ENCODE data around the gene SLC39A10.

SLC39A10 gene

GRCh38 chr2:195716466-195716865 lies 59.4 kb downstream of the SLC39A10 start:
- DNase-seq (ENCODE audit: low spot score): no peak
- Histone ChIP-seq H4K91ac (ENCODE audit: low read depth, low read length, poor library complexity) (no peak overlapping the region), H3K4me1 (ENCODE audit: control insufficient read depth in 2 of 2, insufficient read depth in 1 of 2, low read depth in 1 of 2, low read length in 2 of 2) (no peaks in the 10 kb centered on the region), H2AFZ (ENCODE audit: low read length) (no peak overlapping the region), H4K8ac (ENCODE audit: low read depth, low read length) (no peak overlapping the region), H2BK5ac (ENCODE audit: low read length) (no peak overlapping the region), H3K23ac (ENCODE audit: low read depth, low read length, poor library complexity) (no peak overlapping the region), H2AK5ac (ENCODE audit: low read depth, low read length) (no peak overlapping the region), H3K18ac (ENCODE audit: low read length) (no peak overlapping the region), H3K9ac (ENCODE audit: low read depth, low read length, poor library complexity) (no peak overlapping the region), H3K36me3 (replicated peaks in 1 of 2; ENCODE audit: control insufficient read depth in 2 of 2, insufficient read depth in 2 of 2, low read length in 2 of 2) (peaks cover 11 to 80% of the 10 kb centered on the region in 2 donors), H3K4ac (ENCODE audit: low read length) (no peak overlapping the region), H3K9me3 (replicated peaks in 1 of 2; ENCODE audit: control insufficient read depth in 2 of 2, insufficient read depth in 1 of 2, low read depth in 1 of 2, low read length in 2 of 2) (peaks cover 0 to 9% of the 10 kb centered on the region in 2 donors), H3K4me2 (ENCODE audit: insufficient read depth, low read length, poor library complexity, severe bottlenecking) (no peak overlapping the region), H3K27me3 (ENCODE audit: control insufficient read depth in 3 of 3, insufficient read depth in 3 of 3, low read depth in 1 of 3, low read length in 3 of 3) (no peaks in the 10 kb centered on the region), H3K27ac (replicated peaks; ENCODE audit: low read length) (no peak overlapping the region), H2BK12ac (ENCODE audit: low read length) (no peak overlapping the region), H3K14ac (ENCODE audit: low read length) (no peak overlapping the region), H2BK15ac (ENCODE audit: low read length) (no peak overlapping the region), H3K4me3 (ENCODE audit: low read length in 2 of 2) (no peak overlapping the region), H3K79me1 (ENCODE audit: low read depth, low read length) (no peaks in the 10 kb centered on the region), H2BK120ac (ENCODE audit: low read depth, low read length) (no peak overlapping the region)
- no CpG with 5 or more reads among the region's 4 CpGs for WGBS, 2 donors (ENCODE audit: extremely low coverage in 2 of 2, insufficient read length in 2 of 2, insufficient replicate concordance in 1 of 2)

GRCh38 chr2:195721042-195721441 lies 64.0 kb downstream of the SLC39A10 start:
- H2BK5ac ChIP-seq (ENCODE audit: low read length): no peak overlapping the region
- no peak overlapping the region for H3K4me2 ChIP-seq (ENCODE audit: insufficient read depth, low read length, poor library complexity, severe bottlenecking)
- no peak overlapping the region for H4K8ac ChIP-seq (ENCODE audit: low read depth, low read length)
- no peaks in the 10 kb centered on the region for H3K9me3 ChIP-seq (replicated peaks in 1 of 2; ENCODE audit: control insufficient read depth in 2 of 2, insufficient read depth in 1 of 2, low read depth in 1 of 2, low read length in 2 of 2)
- H3K23ac ChIP-seq (ENCODE audit: low read depth, low read length, poor library complexity): no peak overlapping the region
- H2AK5ac ChIP-seq (ENCODE audit: low read depth, low read length): no peak overlapping the region
- no peak overlapping the region for H2BK120ac ChIP-seq (ENCODE audit: low read depth, low read length)
- H2BK12ac ChIP-seq (ENCODE audit: low read length): no peak overlapping the region
- no peak overlapping the region for H2AFZ ChIP-seq (ENCODE audit: low read length)
- no peaks in the 10 kb centered on the region for H3K4me1 ChIP-seq (ENCODE audit: control insufficient read depth in 2 of 2, insufficient read depth in 1 of 2, low read depth in 1 of 2, low read length in 2 of 2)
- no peak overlapping the region for H3K18ac ChIP-seq (ENCODE audit: low read length)
- no CpG with 5 or more reads among the region's 2 CpGs for WGBS, 2 donors (ENCODE audit: extremely low coverage in 2 of 2, insufficient read length in 2 of 2, insufficient replicate concordance in 1 of 2)
- no peak overlapping the region for H3K27ac ChIP-seq (replicated peaks; ENCODE audit: low read length)
- no peak overlapping the region for H2BK15ac ChIP-seq (ENCODE audit: low read length)
- H3K4me3 ChIP-seq (ENCODE audit: low read length in 2 of 2): no peak overlapping the region
- no peaks in the 10 kb centered on the region for H3K27me3 ChIP-seq (ENCODE audit: control insufficient read depth in 3 of 3, insufficient read depth in 3 of 3, low read depth in 1 of 3, low read length in 3 of 3)
- no peak overlapping the region for H4K91ac ChIP-seq (ENCODE audit: low read depth, low read length, poor library complexity)
- H3K79me1 ChIP-seq (ENCODE audit: low read depth, low read length): no peaks in the 10 kb centered on the region
- no peak overlapping the region for H3K4ac ChIP-seq (ENCODE audit: low read length)
- H3K36me3 ChIP-seq (replicated peaks in 1 of 2; ENCODE audit: control insufficient read depth in 2 of 2, insufficient read depth in 2 of 2, low read length in 2 of 2): peaks cover 8 to 88% of the 10 kb centered on the region in 2 donors
- no peak overlapping the region for H3K14ac ChIP-seq (ENCODE audit: low read length)
- no peak overlapping the region for H3K9ac ChIP-seq (ENCODE audit: low read depth, low read length, poor library complexity)
- no peak for DNase-seq (ENCODE audit: low spot score)

GRCh38 chr2:195722075-195722474 lies 65.0 kb downstream of the SLC39A10 start:
- H3K9me3 ChIP-seq (replicated peaks in 1 of 2; ENCODE audit: control insufficient read depth in 2 of 2, insufficient read depth in 1 of 2, low read depth in 1 of 2, low read length in 2 of 2): no peaks in the 10 kb centered on the region
- no peak overlapping the region for H2AK5ac ChIP-seq (ENCODE audit: low read depth, low read length)
- H3K27me3 ChIP-seq (ENCODE audit: control insufficient read depth in 3 of 3, insufficient read depth in 3 of 3, low read depth in 1 of 3, low read length in 3 of 3): no peaks in the 10 kb centered on the region
- no peak overlapping the region for H3K14ac ChIP-seq (ENCODE audit: low read length)
- H2BK12ac ChIP-seq (ENCODE audit: low read length): no peak overlapping the region
- H3K4me1 ChIP-seq (ENCODE audit: control insufficient read depth in 2 of 2, insufficient read depth in 1 of 2, low read depth in 1 of 2, low read length in 2 of 2): no peaks in the 10 kb centered on the region
- DNase-seq (ENCODE audit: low spot score): no peak
- H3K4ac ChIP-seq (ENCODE audit: low read length): no peak overlapping the region
- H2AFZ ChIP-seq (ENCODE audit: low read length): no peak overlapping the region
- H3K23ac ChIP-seq (ENCODE audit: low read depth, low read length, poor library complexity): no peak overlapping the region
- no peak overlapping the region for H4K91ac ChIP-seq (ENCODE audit: low read depth, low read length, poor library complexity)
- no peak overlapping the region for H2BK15ac ChIP-seq (ENCODE audit: low read length)
- no peak overlapping the region for H3K18ac ChIP-seq (ENCODE audit: low read length)
- no peak overlapping the region for H2BK5ac ChIP-seq (ENCODE audit: low read length)
- H3K79me1 ChIP-seq (ENCODE audit: low read depth, low read length): no peaks in the 10 kb centered on the region
- no peak overlapping the region for H3K4me2 ChIP-seq (ENCODE audit: insufficient read depth, low read length, poor library complexity, severe bottlenecking)
- no peak overlapping the region for H3K9ac ChIP-seq (ENCODE audit: low read depth, low read length, poor library complexity)
- no peak overlapping the region for H2BK120ac ChIP-seq (ENCODE audit: low read depth, low read length)
- peaks cover 5 to 78% of the 10 kb centered on the region in 2 donors for H3K36me3 ChIP-seq (replicated peaks in 1 of 2; ENCODE audit: control insufficient read depth in 2 of 2, insufficient read depth in 2 of 2, low read length in 2 of 2)
- no peak overlapping the region for H4K8ac ChIP-seq (ENCODE audit: low read depth, low read length)
- no CpG with 5 or more reads among the region's 1 CpG for WGBS, 2 donors (ENCODE audit: extremely low coverage in 2 of 2, insufficient read length in 2 of 2, insufficient replicate concordance in 1 of 2)
- no peak overlapping the region for H3K4me3 ChIP-seq (ENCODE audit: low read length in 2 of 2)
- no peak overlapping the region for H3K27ac ChIP-seq (replicated peaks; ENCODE audit: low read length)

GRCh38 chr2:195727106-195727505 lies 70.1 kb downstream of the SLC39A10 start:
- H3K18ac ChIP-seq (ENCODE audit: low read length): no peak overlapping the region
- H3K27ac ChIP-seq (replicated peaks; ENCODE audit: low read length): no peak overlapping the region
- H3K4me2 ChIP-seq (ENCODE audit: insufficient read depth, low read length, poor library complexity, severe bottlenecking): no peak overlapping the region
- no peaks in the 10 kb centered on the region for H3K27me3 ChIP-seq (ENCODE audit: control insufficient read depth in 3 of 3, insufficient read depth in 3 of 3, low read depth in 1 of 3, low read length in 3 of 3)
- H3K79me1 ChIP-seq (ENCODE audit: low read depth, low read length): no peaks in the 10 kb centered on the region
- H2AFZ ChIP-seq (ENCODE audit: low read length): no peak overlapping the region
- no peak overlapping the region for H2AK5ac ChIP-seq (ENCODE audit: low read depth, low read length)
- no CpG with 5 or more reads among the region's 4 CpGs for WGBS, 2 donors (ENCODE audit: extremely low coverage in 2 of 2, insufficient read length in 2 of 2, insufficient replicate concordance in 1 of 2)
- no peak for DNase-seq (ENCODE audit: low spot score)
- H2BK12ac ChIP-seq (ENCODE audit: low read length): no peak overlapping the region
- peaks cover 6 to 79% of the 10 kb centered on the region in 2 donors for H3K36me3 ChIP-seq (replicated peaks in 1 of 2; ENCODE audit: control insufficient read depth in 2 of 2, insufficient read depth in 2 of 2, low read length in 2 of 2)
- no peak overlapping the region for H2BK15ac ChIP-seq (ENCODE audit: low read length)
- no peaks in the 10 kb centered on the region for H3K4me1 ChIP-seq (ENCODE audit: control insufficient read depth in 2 of 2, insufficient read depth in 1 of 2, low read depth in 1 of 2, low read length in 2 of 2)
- no peak overlapping the region for H3K9ac ChIP-seq (ENCODE audit: low read depth, low read length, poor library complexity)
- H3K9me3 ChIP-seq (replicated peaks in 1 of 2; ENCODE audit: control insufficient read depth in 2 of 2, insufficient read depth in 1 of 2, low read depth in 1 of 2, low read length in 2 of 2): no peaks in the 10 kb centered on the region
- H3K4me3 ChIP-seq (ENCODE audit: low read length in 2 of 2): no peak overlapping the region
- no peak overlapping the region for H4K8ac ChIP-seq (ENCODE audit: low read depth, low read length)
- no peak overlapping the region for H3K23ac ChIP-seq (ENCODE audit: low read depth, low read length, poor library complexity)
- H2BK5ac ChIP-seq (ENCODE audit: low read length): no peak overlapping the region
- no peak overlapping the region for H2BK120ac ChIP-seq (ENCODE audit: low read depth, low read length)
- H4K91ac ChIP-seq (ENCODE audit: low read depth, low read length, poor library complexity): no peak overlapping the region
- H3K4ac ChIP-seq (ENCODE audit: low read length): no peak overlapping the region
- no peak overlapping the region for H3K14ac ChIP-seq (ENCODE audit: low read length)
